Measurements from ENCODE around the gene ASTN2. TPM values are rescaled to one million over a fixed set of nuclear protein-coding genes. Genes with fewer than 3 reads are reported as not detected.

Gene ASTN2
- total and polyA plus RNA-seq, 10 donors: 0.87 to 6.1 (median 3.7) TPM

DNA sequence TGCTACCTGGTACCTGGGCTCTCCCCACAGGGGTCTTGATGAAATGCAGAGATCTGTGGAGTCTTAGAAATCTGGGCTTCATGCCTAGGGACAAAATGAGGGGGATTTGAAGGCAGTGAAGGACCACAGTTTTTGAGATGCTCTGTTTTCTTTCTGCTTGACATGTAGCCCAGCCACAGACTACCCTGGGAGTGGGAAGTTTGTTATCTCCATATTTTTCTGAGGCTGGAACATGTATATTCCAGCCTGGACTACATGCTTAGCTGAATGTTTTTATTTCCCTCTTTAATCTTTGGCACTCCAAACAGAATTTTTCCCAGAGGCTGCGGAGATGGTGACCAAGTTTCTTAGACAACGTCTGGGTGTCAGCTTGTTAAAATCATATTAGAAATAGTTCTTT, 1008.4 kb downstream of the ASTN2 start:
- intact Hi-C loops (cut with DNase I; ENCODE audit: low total_unique reads): no loop called here
- 87 to 97% (median 92%) methylated on average over 2 of the region's 2 CpGs for WGBS, 5 donors
- H3K27me3 ChIP-seq (replicated peaks in 1 of 7): no peaks in the 10 kb centered on the region
- no peak overlapping the region for H3K4me3 ChIP-seq
- no peaks in the 10 kb centered on the region for H3K36me3 ChIP-seq
- no peaks in the 10 kb centered on the region for H3K9me3 ChIP-seq
- TF ChIP-seq POLR2A (IDR thresholded peaks at IDR 0.05): no peak
- no peak for TF ChIP-seq POLR2AphosphoS5 (IDR thresholded peaks at IDR 0.05)
- TF ChIP-seq, protein P1, sequence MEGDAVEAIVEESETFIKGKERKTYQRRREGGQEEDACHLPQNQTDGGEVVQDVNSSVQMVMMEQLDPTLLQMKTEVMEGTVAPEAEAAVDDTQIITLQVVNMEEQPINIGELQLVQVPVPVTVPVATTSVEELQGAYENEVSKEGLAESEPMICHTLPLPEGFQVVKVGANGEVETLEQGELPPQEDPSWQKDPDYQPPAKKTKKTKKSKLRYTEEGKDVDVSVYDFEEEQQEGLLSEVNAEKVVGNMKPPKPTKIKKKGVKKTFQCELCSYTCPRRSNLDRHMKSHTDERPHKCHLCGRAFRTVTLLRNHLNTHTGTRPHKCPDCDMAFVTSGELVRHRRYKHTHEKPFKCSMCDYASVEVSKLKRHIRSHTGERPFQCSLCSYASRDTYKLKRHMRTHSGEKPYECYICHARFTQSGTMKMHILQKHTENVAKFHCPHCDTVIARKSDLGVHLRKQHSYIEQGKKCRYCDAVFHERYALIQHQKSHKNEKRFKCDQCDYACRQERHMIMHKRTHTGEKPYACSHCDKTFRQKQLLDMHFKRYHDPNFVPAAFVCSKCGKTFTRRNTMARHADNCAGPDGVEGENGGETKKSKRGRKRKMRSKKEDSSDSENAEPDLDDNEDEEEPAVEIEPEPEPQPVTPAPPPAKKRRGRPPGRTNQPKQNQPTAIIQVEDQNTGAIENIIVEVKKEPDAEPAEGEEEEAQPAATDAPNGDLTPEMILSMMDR (IDR thresholded peaks at IDR 0.05 in 8 of 11, conservative IDR thresholded peaks at IDR 0.05 in 3 of 11): no peak
- no peak for DNase-seq
- no peaks in the 10 kb centered on the region for H3K4me1 ChIP-seq
- H3K27ac ChIP-seq: no peak overlapping the region

DNA sequence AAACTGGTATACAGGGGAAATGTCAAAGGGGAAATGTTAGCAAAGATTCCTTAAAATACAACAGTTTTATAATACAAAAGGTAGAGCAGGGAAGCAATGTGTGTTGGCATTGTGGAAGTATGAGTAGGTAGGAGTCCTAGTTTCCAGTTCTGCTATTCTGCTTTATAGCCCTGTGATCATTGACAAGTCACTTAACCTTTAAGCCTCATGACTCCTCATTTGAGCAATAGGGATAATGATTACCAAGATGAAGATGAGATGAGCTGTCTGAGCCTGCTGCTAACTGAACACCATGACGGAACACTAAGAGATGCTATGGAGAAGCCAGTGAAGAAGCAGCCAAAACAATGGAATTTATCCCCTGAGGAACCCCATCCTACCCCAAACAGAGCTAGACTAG, 1009.5 kb downstream of the ASTN2 start:
- Histone ChIP-seq H3K4me1 (no peaks in the 10 kb centered on the region), H3K27me3 (replicated peaks in 1 of 7) (no peaks in the 10 kb centered on the region), H3K4me3 (no peak overlapping the region), H3K27ac (no peak overlapping the region), H3K36me3 (no peaks in the 10 kb centered on the region), H3K9me3 (no peaks in the 10 kb centered on the region)
- 87 to 97% (median 93%) methylated on average over 1 of the region's 1 CpG for WGBS, 5 donors
- intact Hi-C loops (cut with DNase I; ENCODE audit: low total_unique reads): no loop called here
- TF ChIP-seq POLR2A (IDR thresholded peaks at IDR 0.05): no peak
- DNase-seq: no peak

DNA sequence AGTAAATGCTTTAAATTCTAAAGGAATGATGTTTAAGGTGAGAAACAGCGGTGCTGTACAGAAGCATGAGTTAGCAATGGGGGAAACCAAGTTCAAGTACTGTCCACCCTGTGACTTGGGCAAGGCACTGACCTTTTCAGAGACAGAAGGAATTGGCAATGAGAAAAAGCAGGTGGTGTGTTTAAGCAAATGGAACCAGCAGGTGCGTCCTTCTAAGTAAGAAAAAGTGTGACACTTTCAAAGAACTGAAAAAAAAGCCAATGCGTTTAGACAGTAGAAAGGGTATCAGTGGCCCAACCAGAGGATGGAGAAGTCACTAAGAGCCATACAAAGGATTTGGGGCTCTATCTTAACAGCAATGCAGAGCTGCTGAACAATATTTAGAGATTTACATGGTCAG, 1010.6 kb downstream of the ASTN2 start:
- H3K36me3 ChIP-seq: no peaks in the 10 kb centered on the region
- H3K27me3 ChIP-seq (replicated peaks in 1 of 7): no peaks in the 10 kb centered on the region
- no peaks in the 10 kb centered on the region for H3K9me3 ChIP-seq
- H3K4me1 ChIP-seq: no peaks in the 10 kb centered on the region
- no peak overlapping the region for H3K27ac ChIP-seq
- intact Hi-C loops (cut with DNase I; ENCODE audit: low total_unique reads): no loop called here
- H3K4me3 ChIP-seq: no peak overlapping the region
- DNase-seq: no peak
- TF ChIP-seq POLR2A (IDR thresholded peaks at IDR 0.05): no peak
- TF ChIP-seq, protein P1 (IDR thresholded peaks at IDR 0.05 in 8 of 11, conservative IDR thresholded peaks at IDR 0.05 in 3 of 11): no peak
- no peak for TF ChIP-seq POLR2AphosphoS5 (IDR thresholded peaks at IDR 0.05)
- 83 to 93% (median 92%) methylated on average over 3 of the region's 3 CpGs for WGBS, 5 donors

GRCh38 chr9:116403171-116403570, 1011.7 kb downstream of the ASTN2 start:
- H3K27me3 ChIP-seq (replicated peaks in 1 of 7): no peaks in the 10 kb centered on the region
- H3K36me3 ChIP-seq: no peaks in the 10 kb centered on the region
- TF ChIP-seq, protein P1 (IDR thresholded peaks at IDR 0.05 in 8 of 11, conservative IDR thresholded peaks at IDR 0.05 in 3 of 11): no peak
- TF ChIP-seq POLR2AphosphoS5 (IDR thresholded peaks at IDR 0.05): no peak
- TF ChIP-seq POLR2A (IDR thresholded peaks at IDR 0.05): no peak
- no peak for DNase-seq
- no peak overlapping the region for H3K27ac ChIP-seq
- H3K4me1 ChIP-seq: no peaks in the 10 kb centered on the region
- intact Hi-C loops (cut with DNase I; ENCODE audit: low total_unique reads): no loop called here
- no peak overlapping the region for H3K4me3 ChIP-seq
- H3K9me3 ChIP-seq: no peaks in the 10 kb centered on the region

DNA sequence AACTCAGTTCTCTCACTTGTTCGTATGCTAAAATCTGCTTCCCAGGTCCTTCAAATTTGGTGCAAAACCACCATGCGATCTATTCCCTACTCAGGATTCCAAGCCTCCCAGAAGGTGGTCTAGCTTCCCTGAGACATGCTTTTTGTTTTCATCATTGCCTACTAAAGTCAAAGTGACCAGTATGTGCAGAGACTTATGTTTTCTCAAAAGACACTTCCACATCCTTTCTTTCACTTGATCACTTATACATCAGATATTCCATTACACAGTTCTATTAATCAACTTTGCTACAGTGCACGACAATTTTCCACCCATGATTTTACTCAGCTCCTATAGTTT, 1019.2 kb downstream of the ASTN2 start:
- Histone ChIP-seq H3K27me3 (replicated peaks in 1 of 7) (no peaks in the 10 kb centered on the region), H3K4me1 (no peaks in the 10 kb centered on the region), H3K27ac (no peak overlapping the region), H3K9me3 (no peaks in the 10 kb centered on the region), H3K36me3 (no peaks in the 10 kb centered on the region), H3K4me3 (no peak overlapping the region)
- DNase-seq: no peak
- WGBS, 5 donors: 86 to 93% (median 92%) methylated on average over 3 of the region's 3 CpGs
- TF ChIP-seq POLR2AphosphoS5 (IDR thresholded peaks at IDR 0.05) (no peak), POLR2A (IDR thresholded peaks at IDR 0.05) (no peak)
- TF ChIP-seq, protein P1 (IDR thresholded peaks at IDR 0.05 in 8 of 11, conservative IDR thresholded peaks at IDR 0.05 in 3 of 11): no peak
- intact Hi-C loops (cut with DNase I; ENCODE audit: low total_unique reads): no loop called here

All from spleen (tissue), 11 donors.